HUES6 (cell line): ENCODE data around the gene MEPCE.

Experiments
- H3K27ac ChIP-seq: 2 replicates; pipeline ENCODE4 v1.7.0; 2013; ENCODE audit warnings: low read depth, mild to moderate bottlenecking, low read length, inconsistent platforms
- H3K27me3 ChIP-seq: 2 replicates; pipeline ENCODE4 v1.6.1; 2013; ENCODE audit warnings: low read length; ENCODE audit not compliant: control insufficient read depth, insufficient read depth
- H3K36me3 ChIP-seq: 2 replicates; pipeline ENCODE4 v1.6.1; 2013; ENCODE audit warnings: low read length; ENCODE audit not compliant: control insufficient read depth, insufficient read depth
- H3K4me1 ChIP-seq: 2 replicates; pipeline ENCODE4 v1.6.1; 2013; ENCODE audit warnings: low read length; ENCODE audit not compliant: control insufficient read depth, insufficient read depth
- H3K4me3 ChIP-seq: 2 replicates; pipeline ENCODE4 v1.5.1; 2013; ENCODE audit warnings: low read depth, low read length
- H3K9ac ChIP-seq: one replicate; pipeline ENCODE4 v1.6.1; 2013; ENCODE audit warnings: mild to moderate bottlenecking, low read length
- H3K9me3 ChIP-seq: 2 replicates; pipeline ENCODE4 v1.6.1; 2013; ENCODE audit warnings: low read depth, low read length; ENCODE audit not compliant: control insufficient read depth, insufficient read depth

Gene MEPCE

DNA sequence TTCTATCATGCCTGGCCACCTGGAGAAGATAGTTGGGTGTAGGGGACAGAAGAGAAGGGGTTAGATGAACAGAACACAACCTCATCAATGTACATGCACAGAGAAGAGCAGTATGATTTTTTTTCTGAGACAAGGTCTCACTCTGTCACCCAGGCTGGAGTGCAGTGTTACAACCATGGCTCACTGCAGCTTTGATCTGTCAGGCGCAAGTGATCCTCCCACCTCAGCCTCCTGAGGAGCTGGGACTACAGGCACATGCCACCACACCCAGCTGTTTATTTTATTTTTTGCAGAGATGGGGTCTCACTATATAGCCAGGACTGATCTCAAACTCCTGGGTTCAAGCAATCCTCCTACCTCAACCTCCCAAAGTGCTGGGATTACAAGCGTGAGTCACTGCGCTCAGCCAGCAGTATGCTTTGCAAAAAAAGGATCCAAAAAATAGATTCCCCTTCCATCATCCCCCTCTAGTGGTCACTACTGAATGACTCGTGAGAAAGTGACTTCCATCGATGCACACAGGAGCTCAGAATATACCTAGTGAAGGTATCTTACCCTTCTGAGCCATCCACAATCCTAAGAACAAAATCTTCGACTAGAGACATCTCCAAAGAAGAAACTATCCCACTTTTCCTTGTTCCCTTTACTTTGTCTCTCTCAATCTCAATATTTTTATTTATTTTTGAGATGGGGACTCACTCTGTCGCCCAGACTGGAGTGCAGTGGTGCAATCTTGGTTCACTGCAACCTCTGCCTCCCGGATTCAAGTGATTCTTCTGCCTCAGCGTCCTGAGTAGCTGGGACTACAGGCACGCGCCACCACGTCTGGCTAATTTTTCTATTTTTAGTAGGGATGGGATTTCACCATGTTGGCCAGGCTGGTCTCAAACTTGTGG, 22.1 kb upstream of the MEPCE start:
- Histone ChIP-seq H3K9me3 (no peaks in the 10 kb centered on the region), H3K27ac (no peak overlapping the region), H3K9ac (no peak overlapping the region), H3K36me3 (no peaks in the 10 kb centered on the region), H3K4me3 (no peak overlapping the region), H3K4me1 (peaks cover 3% of the 10 kb centered on the region; the same call in 1 of the 2 replicates), H3K27me3 (peaks cover 21% of the 10 kb centered on the region; the same call in 1 of the 2 replicates)

DNA sequence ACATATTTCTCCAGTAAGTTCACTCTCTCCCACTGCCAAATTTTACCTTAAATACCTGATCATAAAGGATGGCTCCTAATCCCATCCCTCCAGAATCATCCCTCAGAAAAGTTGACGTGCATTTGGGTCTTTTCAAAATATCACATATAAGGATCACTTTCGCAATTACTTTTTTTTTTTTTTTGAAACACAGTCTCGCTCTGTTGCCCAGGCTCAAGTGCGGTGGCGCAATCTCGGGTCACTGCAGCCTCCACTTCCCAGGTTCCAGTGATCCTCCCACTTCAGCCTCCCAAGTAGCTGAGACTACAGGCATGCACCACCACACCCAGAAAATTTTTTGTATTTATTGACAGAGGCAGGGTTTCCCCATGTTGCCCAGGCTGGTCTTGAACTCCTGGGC, 18.5 kb upstream of the MEPCE start:
- H3K36me3 ChIP-seq, result no peaks in the 10 kb centered on the region
- peaks cover 21% of the 10 kb centered on the region; the same call in 1 of the 2 replicates for H3K27me3 ChIP-seq
- H3K27ac ChIP-seq, result no peak overlapping the region
- H3K9me3 ChIP-seq, result no peaks in the 10 kb centered on the region
- H3K9ac ChIP-seq, result no peak overlapping the region
- no peak overlapping the region for H3K4me3 ChIP-seq
- H3K4me1 ChIP-seq, result peaks cover 3% of the 10 kb centered on the region; the same call in 1 of the 2 replicates

DNA sequence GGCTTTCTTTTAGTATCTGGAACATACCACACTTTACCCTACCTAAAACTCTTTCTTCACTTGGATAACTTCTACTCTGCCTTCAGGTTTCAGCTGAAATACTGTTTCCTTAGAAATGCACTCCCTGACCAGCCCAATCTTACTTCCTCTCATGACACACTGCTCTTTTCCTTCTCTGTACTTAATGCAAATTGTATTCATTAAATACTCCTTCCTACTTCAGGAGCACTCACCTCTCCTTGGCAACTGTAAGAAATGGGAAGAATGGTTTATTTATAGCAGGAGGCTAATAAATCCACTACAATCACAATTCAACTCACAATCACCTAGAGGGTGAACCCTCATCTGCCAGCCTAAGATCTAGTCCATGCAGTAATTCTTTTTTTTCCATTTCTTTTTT, 16.3 kb upstream of the MEPCE start:
- H3K9ac ChIP-seq, result no peak overlapping the region
- H3K27me3 ChIP-seq, result peaks cover 21% of the 10 kb centered on the region; the same call in 1 of the 2 replicates
- H3K27ac ChIP-seq, result no peak overlapping the region

DNA sequence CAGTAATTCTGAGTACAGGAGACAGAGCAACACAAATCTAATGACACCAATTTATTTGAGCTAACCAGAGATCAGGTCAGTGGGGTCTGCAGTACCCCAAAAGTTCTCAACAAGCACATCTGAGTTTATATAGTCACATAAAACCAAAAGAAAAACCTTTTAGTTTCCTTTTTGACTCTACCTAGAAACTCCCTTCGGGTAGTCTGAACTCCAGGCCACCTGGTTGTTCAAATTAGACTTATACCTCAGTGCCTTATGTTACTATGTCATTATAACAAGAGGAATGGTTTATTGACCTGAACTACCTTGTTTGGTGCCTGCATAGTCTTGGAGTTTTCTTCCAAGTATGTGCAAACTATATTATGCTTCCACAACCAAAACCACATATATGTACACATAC, 15.7 kb upstream of the MEPCE start:
- Histone ChIP-seq H3K27me3 (peaks cover 21% of the 10 kb centered on the region; the same call in 1 of the 2 replicates), H3K9ac (no peak overlapping the region), H3K4me1 (no peaks in the 10 kb centered on the region), H3K27ac (no peak overlapping the region), H3K4me3 (no peak overlapping the region), H3K9me3 (no peaks in the 10 kb centered on the region), H3K36me3 (no peaks in the 10 kb centered on the region)

More for the DNA sequence above, 16.3 kb upstream of the MEPCE start:
- no peaks in the 10 kb centered on the region for H3K9me3 ChIP-seq
- H3K4me1 ChIP-seq, result no peaks in the 10 kb centered on the region
- no peak overlapping the region for H3K4me3 ChIP-seq
- no peaks in the 10 kb centered on the region for H3K36me3 ChIP-seq

DNA sequence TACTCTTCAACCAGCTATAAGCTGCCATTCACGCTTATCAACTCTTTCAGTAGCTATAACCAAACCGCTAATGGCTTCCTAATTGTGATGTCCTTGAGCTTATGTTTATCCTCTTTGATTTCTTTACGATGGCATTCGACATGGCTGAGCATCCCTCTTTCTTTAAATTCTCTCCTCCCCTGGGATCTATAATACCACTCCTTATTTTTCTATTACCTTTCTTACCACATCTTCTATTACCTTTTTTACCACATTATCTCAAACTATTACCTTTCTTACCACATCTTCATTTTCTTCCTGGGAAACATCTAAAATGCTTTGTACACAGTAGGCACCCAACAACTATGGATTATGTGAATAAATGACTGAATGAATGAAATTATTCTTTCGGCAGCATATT, 14.2 kb upstream of the MEPCE start:
- no peak overlapping the region for H3K9ac ChIP-seq
- no peak overlapping the region for H3K27ac ChIP-seq
- peaks cover 6% of the 10 kb centered on the region; the same call in 1 of the 2 replicates for H3K27me3 ChIP-seq
- no peaks in the 10 kb centered on the region for H3K36me3 ChIP-seq
- no peaks in the 10 kb centered on the region for H3K9me3 ChIP-seq
- H3K4me3 ChIP-seq, result no peak overlapping the region
- no peaks in the 10 kb centered on the region for H3K4me1 ChIP-seq

DNA sequence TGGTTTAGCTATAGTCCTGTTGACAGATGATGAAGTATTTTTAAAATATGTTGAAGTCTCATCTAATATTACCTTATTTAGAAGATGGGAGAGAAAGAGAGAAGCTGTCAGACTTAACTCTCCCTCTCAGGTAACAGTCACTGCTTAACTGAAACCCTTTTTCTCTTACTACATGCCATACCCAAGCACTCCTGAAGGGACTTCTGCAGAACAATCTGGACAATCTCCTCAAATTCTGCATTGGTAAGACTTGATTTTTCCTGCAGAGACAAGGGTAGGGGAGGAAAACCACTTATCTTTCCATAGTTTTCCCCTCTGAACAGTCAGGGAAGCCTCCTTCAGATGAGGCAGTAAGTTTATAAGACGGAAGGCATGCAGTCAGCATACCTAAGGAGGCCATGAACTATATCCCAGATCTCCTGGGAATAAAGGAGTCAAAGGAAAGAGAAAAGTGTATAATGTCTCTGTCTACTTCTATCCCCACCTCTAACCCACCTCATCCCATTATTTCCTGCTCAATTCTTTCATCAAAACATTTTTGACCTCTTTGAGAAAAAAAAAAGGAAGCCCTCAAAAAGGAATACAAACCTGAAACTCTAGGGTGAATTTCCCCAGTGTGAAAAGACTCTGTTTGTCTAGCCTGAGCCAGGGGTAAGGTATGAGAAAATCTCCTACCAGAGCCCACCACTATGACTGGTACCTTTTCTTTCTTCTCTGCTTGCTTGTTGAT, 10.5 kb upstream of the MEPCE start:
- H3K27me3 ChIP-seq, result no peaks in the 10 kb centered on the region
- H3K4me1 ChIP-seq, result no peaks in the 10 kb centered on the region
- H3K9ac ChIP-seq, result no peak overlapping the region
- H3K9me3 ChIP-seq, result no peaks in the 10 kb centered on the region
- no peak overlapping the region for H3K4me3 ChIP-seq
- no peak overlapping the region for H3K27ac ChIP-seq
- H3K36me3 ChIP-seq, result no peaks in the 10 kb centered on the region

DNA sequence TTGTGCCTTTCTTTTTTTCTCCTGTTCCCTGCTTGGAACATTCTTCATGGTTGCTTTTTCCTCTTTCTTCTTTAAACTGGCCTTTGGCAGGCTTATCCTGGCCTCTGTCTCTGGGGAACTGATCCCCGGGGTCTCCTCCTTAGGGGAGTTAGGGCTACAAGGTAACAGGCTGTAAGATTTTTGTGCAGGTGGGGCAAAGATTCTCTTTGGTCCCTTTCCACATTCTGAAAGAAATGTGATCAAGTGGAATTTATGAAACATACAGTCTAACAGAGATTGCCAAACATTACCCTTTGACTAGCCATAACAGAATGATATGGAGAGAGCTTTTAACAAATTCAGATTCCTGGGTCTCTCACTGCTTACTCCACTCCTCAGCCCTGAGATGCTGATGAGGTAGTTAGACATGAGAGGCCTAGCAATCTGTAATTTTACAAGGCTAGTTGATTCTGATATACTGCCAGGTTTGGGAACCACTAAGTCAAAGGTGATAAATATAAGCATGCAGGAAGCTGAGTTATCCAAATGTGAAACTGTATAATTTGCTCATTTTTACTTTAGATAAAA, 9.9 kb upstream of the MEPCE start:
- no peaks in the 10 kb centered on the region for H3K36me3 ChIP-seq
- H3K4me1 ChIP-seq, result no peaks in the 10 kb centered on the region
- H3K9me3 ChIP-seq, result no peaks in the 10 kb centered on the region
- no peak overlapping the region for H3K9ac ChIP-seq
- H3K27me3 ChIP-seq, result no peaks in the 10 kb centered on the region
- H3K27ac ChIP-seq, result no peak overlapping the region
- no peak overlapping the region for H3K4me3 ChIP-seq

DNA sequence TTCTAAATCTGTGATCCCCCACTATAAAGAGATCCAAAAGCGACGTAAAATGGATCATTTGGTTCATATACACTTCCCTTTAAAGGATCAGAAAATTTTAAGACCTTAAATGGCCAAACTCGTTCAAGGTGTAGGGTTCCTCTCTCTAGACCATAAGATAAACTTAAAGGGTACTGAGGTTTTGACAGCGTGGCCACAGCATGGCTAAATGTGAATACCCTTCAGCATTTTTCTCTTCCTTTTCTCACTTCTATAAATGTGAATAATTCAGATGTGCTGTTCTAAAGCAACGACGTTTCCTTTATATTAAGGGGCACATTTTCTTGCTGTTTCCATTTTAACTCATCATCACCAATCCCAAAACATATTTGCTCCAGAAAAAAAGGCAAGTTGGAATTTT, 6.3 kb upstream of the MEPCE start:
- H3K27ac ChIP-seq, result no peak overlapping the region
- no peak overlapping the region for H3K4me3 ChIP-seq
- H3K9me3 ChIP-seq, result no peaks in the 10 kb centered on the region
- no peaks in the 10 kb centered on the region for H3K36me3 ChIP-seq
- no peak overlapping the region for H3K9ac ChIP-seq
- peaks cover 5% of the 10 kb centered on the region; the same call in 1 of the 2 replicates for H3K27me3 ChIP-seq
- no peaks in the 10 kb centered on the region for H3K4me1 ChIP-seq

DNA sequence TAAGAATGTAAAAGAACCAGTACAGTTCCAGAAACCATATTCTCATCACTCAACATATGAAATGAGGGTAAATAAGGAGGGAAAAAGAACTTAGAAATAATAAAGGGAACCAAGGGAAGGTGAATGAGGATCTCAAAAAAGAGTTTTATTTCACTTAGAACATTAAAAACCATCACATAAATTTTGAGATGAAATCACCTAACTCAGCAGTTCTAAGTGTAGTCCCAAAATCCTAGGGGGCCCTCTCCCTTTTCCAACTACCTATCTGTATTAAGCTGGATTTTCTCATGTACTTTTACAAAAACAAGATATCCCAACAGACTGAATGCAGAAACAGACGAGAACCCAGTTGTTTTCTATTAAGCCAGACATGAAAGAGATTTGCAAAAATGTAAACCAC, 4.3 kb upstream of the MEPCE start:
- H3K27ac ChIP-seq, result no peak overlapping the region
- no peaks in the 10 kb centered on the region for H3K4me1 ChIP-seq
- H3K4me3 ChIP-seq, result no peak overlapping the region
- H3K9me3 ChIP-seq, result no peaks in the 10 kb centered on the region
- no peaks in the 10 kb centered on the region for H3K36me3 ChIP-seq
- H3K9ac ChIP-seq, result no peak overlapping the region
- peaks cover 5% of the 10 kb centered on the region; the same call in 1 of the 2 replicates for H3K27me3 ChIP-seq

DNA sequence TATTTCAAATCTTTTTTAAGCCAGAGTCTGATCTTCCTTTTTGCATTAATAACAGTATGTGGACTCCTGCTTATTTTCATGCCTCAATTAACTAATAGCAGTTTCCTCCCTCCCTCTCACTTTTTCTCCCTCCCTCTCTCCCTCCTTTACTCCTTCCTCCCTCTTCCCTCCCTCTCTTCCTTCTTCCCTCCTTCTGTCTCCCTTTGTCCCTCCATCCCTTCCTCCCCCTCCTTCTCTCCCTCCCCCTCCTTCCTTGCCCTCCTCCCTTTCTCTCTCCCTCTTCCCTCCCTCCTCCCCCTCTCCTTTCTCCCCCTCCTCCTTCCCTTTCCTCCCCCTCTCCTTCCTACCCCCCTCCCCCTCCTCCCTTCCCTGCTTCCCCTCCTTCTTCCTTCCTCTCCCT, 3.1 kb upstream of the MEPCE start:
- Histone ChIP-seq H3K4me1 (peaks cover 11% of the 10 kb centered on the region), H3K27me3 (peaks cover 5% of the 10 kb centered on the region; the same call in 1 of the 2 replicates), H3K4me3 (no peak overlapping the region), H3K9ac (no peak overlapping the region), H3K27ac (no peak overlapping the region), H3K9me3 (no peaks in the 10 kb centered on the region), H3K36me3 (peaks cover 10% of the 10 kb centered on the region)
